Activated CD4-positive, alpha-beta T cell treated with anti-CD3 and anti-CD28 coated beads, Interleukin-2, amount 10 ng/mL, durations not matched to agents 24 days and 14 days (primary cell): Measurements from ENCODE around the gene BRICD5. TPM values are rescaled to one million over a fixed set of nuclear protein-coding genes. Genes with fewer than 3 reads are reported as not detected.
A peak's percentile ranks its signal among the peaks of the same experiment; 100 is the strongest.

Source experiments
- DNase-seq: peaks from one replicate; pipeline ENCODE4 v3.0.0; 2022
- H3K27ac Mint-ChIP-seq: one replicate; pipeline ENCODE4 v1.8.0; 2022; ENCODE audit warnings: mild to moderate bottlenecking, mixed read lengths
- H3K27me3 Mint-ChIP-seq: one replicate; pipeline ENCODE4 v1.8.0; 2022; ENCODE audit warnings: mixed read lengths
- H3K36me3 Mint-ChIP-seq: one replicate; pipeline ENCODE4 v1.8.0; 2022; ENCODE audit warnings: low read depth, mild to moderate bottlenecking, mixed read lengths
- H3K4me1 Mint-ChIP-seq: one replicate; pipeline ENCODE4 v1.8.0; 2021; ENCODE audit warnings: mixed read lengths
- H3K4me3 Mint-ChIP-seq: one replicate; pipeline ENCODE4 v1.8.0; 2022; ENCODE audit warnings: mild to moderate bottlenecking, moderate library complexity, mixed read lengths
- H3K9me3 Mint-ChIP-seq: one replicate; pipeline ENCODE4 v1.8.0; 2021; ENCODE audit warnings: mixed read lengths
- intact Hi-C: fragments of 100-400 bp; cut with micrococcal nuclease; formaldehyde crosslinking; loops from one replicate; pipeline ENCODE4 v1.15.1; 2023
- total RNA-seq: library from RNA; stranded (reverse); gene quantifications from 2 replicates; pipeline ENCODE4 v1.2.3, GENCODE V29; 2022

BRICD5 gene
- total RNA-seq, 1 donor from 2014 or later, result 23.1 TPM

GRCh38 chr16:2233872-2234812, 23.5 kb upstream of the BRICD5 start:
- H3K27ac Mint-ChIP-seq, result no peak overlapping the region
- intact Hi-C loops, result no loop called here
- no peaks in the 10 kb centered on the region for H3K4me1 Mint-ChIP-seq
- peaks cover 19% of the 10 kb centered on the region for H3K36me3 Mint-ChIP-seq
- no peaks in the 10 kb centered on the region for H3K27me3 Mint-ChIP-seq
- DNase-seq, result no peak
- no peaks in the 10 kb centered on the region for H3K9me3 Mint-ChIP-seq
- H3K4me3 Mint-ChIP-seq, result no peak overlapping the region

GRCh38 chr16:2233046-2233775, 22.5 kb upstream of the BRICD5 start:
- H3K9me3 Mint-ChIP-seq, result no peaks in the 10 kb centered on the region
- H3K4me1 Mint-ChIP-seq, result no peaks in the 10 kb centered on the region
- no peak overlapping the region for H3K27ac Mint-ChIP-seq
- no peak for DNase-seq
- intact Hi-C loops, result no loop called here
- peaks cover 19% of the 10 kb centered on the region for H3K36me3 Mint-ChIP-seq
- no peaks in the 10 kb centered on the region for H3K27me3 Mint-ChIP-seq
- no peak overlapping the region for H3K4me3 Mint-ChIP-seq

GRCh38 chr16:2232094-2232990, 21.7 kb upstream of the BRICD5 start:
- intact Hi-C loops, result no loop called here
- Mint-ChIP-seq H3K9me3 (no peaks in the 10 kb centered on the region), H3K4me3 (no peak overlapping the region), H3K27ac (no peak overlapping the region), H3K27me3 (no peaks in the 10 kb centered on the region), H3K36me3 (peaks cover 19% of the 10 kb centered on the region), H3K4me1 (no peaks in the 10 kb centered on the region)
- no peak for DNase-seq

GRCh38 chr16:2231016-2231931, 20.6 kb upstream of the BRICD5 start:
- Mint-ChIP-seq H3K4me1 (peaks cover 3% of the 10 kb centered on the region), H3K9me3 (no peaks in the 10 kb centered on the region), H3K27ac (no peak overlapping the region), H3K27me3 (no peaks in the 10 kb centered on the region), H3K4me3 (no peak overlapping the region), H3K36me3 (peaks cover 21% of the 10 kb centered on the region)
- DNase-seq, result no peak
- intact Hi-C loops, result no loop called here

- no peaks in the 10 kb centered on the region for H3K9me3 Mint-ChIP-seq
- DNase-seq, result no peak
- peaks cover 7% of the 10 kb centered on the region for H3K4me1 Mint-ChIP-seq
- intact Hi-C loops, result no loop called here
- H3K4me3 Mint-ChIP-seq, result no peak overlapping the region
- peaks cover 22% of the 10 kb centered on the region for H3K36me3 Mint-ChIP-seq
- no peak overlapping the region for H3K27ac Mint-ChIP-seq
- H3K27me3 Mint-ChIP-seq, result no peaks in the 10 kb centered on the region
Measured at GRCh38 chr16:2230376-2230775, 19.7 kb upstream of the BRICD5 start.

- no peak for DNase-seq
- H3K4me3 Mint-ChIP-seq, result no peak overlapping the region
- no peak overlapping the region for H3K27ac Mint-ChIP-seq
- H3K4me1 Mint-ChIP-seq, result peaks cover 7% of the 10 kb centered on the region
- H3K36me3 Mint-ChIP-seq, result peaks cover 19% of the 10 kb centered on the region
- H3K27me3 Mint-ChIP-seq, result no peaks in the 10 kb centered on the region
- H3K9me3 Mint-ChIP-seq, result no peaks in the 10 kb centered on the region
- intact Hi-C loops, result loop anchor here (10.0 kb wide), 1 partner anchor 305 kb away; the partner anchor contains the start of genes CEMP1 and PDPK1
Measured at GRCh38 chr16:2229632-2230250, 19.1 kb upstream of the BRICD5 start.

- no peak overlapping the region for H3K27ac Mint-ChIP-seq
- DNase-seq, result no peak
- no peaks in the 10 kb centered on the region for H3K27me3 Mint-ChIP-seq
- intact Hi-C loops, result loop anchor here (10.0 kb wide), 1 partner anchor 306 kb away; the partner anchor contains the start of genes CEMP1 and PDPK1
- peaks cover 19% of the 10 kb centered on the region for H3K36me3 Mint-ChIP-seq
- no peaks in the 10 kb centered on the region for H3K9me3 Mint-ChIP-seq
- no peak overlapping the region for H3K4me3 Mint-ChIP-seq
- peaks cover 11% of the 10 kb centered on the region for H3K4me1 Mint-ChIP-seq
Measured at GRCh38 chr16:2229091-2229490, 18.4 kb upstream of the BRICD5 start.

GRCh38 chr16:2228161-2228824, 17.6 kb upstream of the BRICD5 start:
- DNase-seq, result no peak
- intact Hi-C loops, result loop anchor here (10.0 kb wide), 1 partner anchor 307 kb away; the partner anchor contains the start of genes CEMP1 and PDPK1
- peaks cover 11% of the 10 kb centered on the region for H3K4me1 Mint-ChIP-seq
- H3K9me3 Mint-ChIP-seq, result no peaks in the 10 kb centered on the region
- no peaks in the 10 kb centered on the region for H3K27me3 Mint-ChIP-seq
- H3K4me3 Mint-ChIP-seq, result no peak overlapping the region
- peaks cover 15% of the 10 kb centered on the region for H3K36me3 Mint-ChIP-seq
- H3K27ac Mint-ChIP-seq, result no peak overlapping the region

- no peak for DNase-seq
- Mint-ChIP-seq H3K9me3 (no peaks in the 10 kb centered on the region), H3K27ac (peak overlapping the region; percentile 48), H3K4me1 (peaks cover 13% of the 10 kb centered on the region), H3K27me3 (no peaks in the 10 kb centered on the region), H3K36me3 (peaks cover 14% of the 10 kb centered on the region), H3K4me3 (no peak overlapping the region)
- intact Hi-C loops, result loop anchor here (10.0 kb wide), 1 partner anchor 308 kb away; the partner anchor contains the start of genes CEMP1 and PDPK1
Measured at GRCh38 chr16:2226918-2227317, 16.3 kb upstream of the BRICD5 start.

GRCh38 chr16:2226245-2226793, 15.7 kb upstream of the BRICD5 start:
- H3K4me3 Mint-ChIP-seq, result peak overlapping the region; percentile 15
- no peak for DNase-seq
- H3K4me1 Mint-ChIP-seq, result peaks cover 13% of the 10 kb centered on the region
- peaks cover 12% of the 10 kb centered on the region for H3K36me3 Mint-ChIP-seq
- intact Hi-C loops, result loop anchor here (10.0 kb wide), 1 partner anchor 308 kb away; the partner anchor contains the start of genes CEMP1 and PDPK1
- no peaks in the 10 kb centered on the region for H3K27me3 Mint-ChIP-seq
- H3K9me3 Mint-ChIP-seq, result no peaks in the 10 kb centered on the region
- peak overlapping the region; percentile 11 for H3K27ac Mint-ChIP-seq

GRCh38 chr16:2223942-2224486, 13.4 kb upstream of the BRICD5 start:
- peak overlapping the region; percentile 75 for H3K27ac Mint-ChIP-seq
- intact Hi-C loops, result loop anchor here (1.0 to 10.0 kb wide), 7 partner anchors 9 to 311 kb away; partner anchors contain the start of genes CCNF, CEMP1, ECI1 and MLST8

More at GRCh38 chr16:2223942-2224486, 13.4 kb upstream of the BRICD5 start:
- peak; percentile 80 for DNase-seq
- H3K4me3 Mint-ChIP-seq, result peak overlapping the region; percentile 85
- no peaks in the 10 kb centered on the region for H3K27me3 Mint-ChIP-seq
- H3K9me3 Mint-ChIP-seq, result no peaks in the 10 kb centered on the region
- H3K4me1 Mint-ChIP-seq, result peaks cover 13% of the 10 kb centered on the region
- H3K36me3 Mint-ChIP-seq, result peaks cover 5% of the 10 kb centered on the region
